T follicular helper cell (primary cell): Measurements from ENCODE around the gene SLC38A9.
"Not testable (repeated sequence)": the region's sequence is repeated elsewhere in the genome, so short reads cannot be mapped to it uniquely, and the experiment has no call there.

Source experiments
- DNase-seq: peaks from one replicate; pipeline ENCODE4 v3.0.0-alpha.2; 2020; ENCODE audit warnings: low read depth

Gene SLC38A9

GRCh38 chr5:55708732-55709131 lies 3.4 kb downstream of the SLC38A9 start:
- no peak for DNase-seq

- DNase-seq = no peak
Observed at GRCh38 chr5:55706230-55706629, 5.9 kb downstream of the SLC38A9 start.

GRCh38 chr5:55702598-55703345 lies 9.4 kb downstream of the SLC38A9 start:
- no peak for DNase-seq

- no peak for DNase-seq
Observed at GRCh38 chr5:55701462-55702103, 10.5 kb downstream of the SLC38A9 start.

GRCh38 chr5:55700745-55701144 lies 11.4 kb downstream of the SLC38A9 start:
- DNase-seq = no peak

- DNase-seq = no peak
Observed at GRCh38 chr5:55699041-55699688, 13.0 kb downstream of the SLC38A9 start.

- DNase-seq = not testable (repeated sequence)
Observed at GRCh38 chr5:55696704-55697103, 15.4 kb downstream of the SLC38A9 start.

- no peak for DNase-seq
Observed at GRCh38 chr5:55694152-55694830, 17.8 kb downstream of the SLC38A9 start.

GRCh38 chr5:55692509-55692908 lies 19.6 kb downstream of the SLC38A9 start:
- DNase-seq = no peak

GRCh38 chr5:55692106-55692417 lies 20.1 kb downstream of the SLC38A9 start:
- no peak for DNase-seq

GRCh38 chr5:55691265-55692105 lies 20.6 kb downstream of the SLC38A9 start:
- no peak for DNase-seq

GRCh38 chr5:55682071-55682470 lies 30.1 kb downstream of the SLC38A9 start:
- DNase-seq = no peak

- no peak for DNase-seq
Observed at GRCh38 chr5:55681301-55681700, 30.8 kb downstream of the SLC38A9 start.

- DNase-seq = no peak
Observed at GRCh38 chr5:55680353-55680752, 31.8 kb downstream of the SLC38A9 start.

- no peak for DNase-seq
Observed at GRCh38 chr5:55679556-55679955, 32.6 kb downstream of the SLC38A9 start.

GRCh38 chr5:55675119-55675518 lies 37.0 kb downstream of the SLC38A9 start:
- DNase-seq = no peak

- no peak for DNase-seq
Observed at GRCh38 chr5:55674340-55674739, 37.8 kb downstream of the SLC38A9 start.

GRCh38 chr5:55672477-55672911 lies 39.6 kb downstream of the SLC38A9 start:
- no peak for DNase-seq

GRCh38 chr5:55671975-55672374 lies 40.1 kb downstream of the SLC38A9 start:
- no peak for DNase-seq

- no peak for DNase-seq
Observed at GRCh38 chr5:55668356-55668755, 43.8 kb downstream of the SLC38A9 start.

- no peak for DNase-seq
Observed at GRCh38 chr5:55667938-55668337, 44.2 kb downstream of the SLC38A9 start.

GRCh38 chr5:55665065-55665464 lies 47.1 kb downstream of the SLC38A9 start:
- DNase-seq = no peak
